CD1c-positive myeloid dendritic cell (primary cell): ENCODE data around the gene NCKAP5.

Experiments used
- DNase-seq: peaks from one replicate; pipeline ENCODE4 v3.0.0-alpha.2; 2016; ENCODE audit errors: extremely low spot score

NCKAP5 gene

GRCh38 chr2:132883430-132883829, 684.8 kb downstream of the NCKAP5 start:
- DNase-seq, result no peak

- DNase-seq, result no peak
Observed at GRCh38 chr2:132881546-132881945, 686.7 kb downstream of the NCKAP5 start.

GRCh38 chr2:132877923-132878322, 690.3 kb downstream of the NCKAP5 start:
- DNase-seq, result no peak

- DNase-seq, result no peak
Observed at GRCh38 chr2:132876745-132877391, 691.4 kb downstream of the NCKAP5 start.

- no peak for DNase-seq
Observed at GRCh38 chr2:132875193-132875592, 693.1 kb downstream of the NCKAP5 start.

GRCh38 chr2:132873738-132874137, 694.5 kb downstream of the NCKAP5 start:
- DNase-seq, result no peak

GRCh38 chr2:132871831-132872230, 696.4 kb downstream of the NCKAP5 start:
- DNase-seq, result no peak

GRCh38 chr2:132863961-132864360, 704.3 kb downstream of the NCKAP5 start:
- no peak for DNase-seq

GRCh38 chr2:132860220-132860619, 708.0 kb downstream of the NCKAP5 start:
- DNase-seq, result no peak

GRCh38 chr2:132859590-132859989, 708.7 kb downstream of the NCKAP5 start:
- no peak for DNase-seq

- no peak for DNase-seq
Observed at GRCh38 chr2:132857319-132857718, 710.9 kb downstream of the NCKAP5 start.

- DNase-seq, result no peak
Observed at GRCh38 chr2:132850688-132851087, 717.6 kb downstream of the NCKAP5 start.

- no peak for DNase-seq
Observed at GRCh38 chr2:132849118-132849517, 719.1 kb downstream of the NCKAP5 start.

- no peak for DNase-seq
Observed at GRCh38 chr2:132845339-132845738, 722.9 kb downstream of the NCKAP5 start.

- no peak for DNase-seq
Observed at GRCh38 chr2:132844585-132844984, 723.7 kb downstream of the NCKAP5 start.

GRCh38 chr2:132837769-132838168, 730.5 kb downstream of the NCKAP5 start:
- DNase-seq, result no peak

GRCh38 chr2:132830321-132830827, 737.9 kb downstream of the NCKAP5 start:
- DNase-seq, result no peak

- no peak for DNase-seq
Observed at GRCh38 chr2:132825601-132826000, 742.7 kb downstream of the NCKAP5 start.

GRCh38 chr2:132824716-132825115, 743.5 kb downstream of the NCKAP5 start:
- no peak for DNase-seq

- no peak for DNase-seq
Observed at GRCh38 chr2:132816234-132816633, 752.0 kb downstream of the NCKAP5 start.

- no peak for DNase-seq
Observed at GRCh38 chr2:132815516-132815915, 752.7 kb downstream of the NCKAP5 start.

- no peak for DNase-seq
Observed at GRCh38 chr2:132814651-132815050, 753.6 kb downstream of the NCKAP5 start.

GRCh38 chr2:132813422-132813821, 754.8 kb downstream of the NCKAP5 start:
- DNase-seq, result no peak
